GM12873 (cell line): Measurements from ENCODE around the gene RAB18.

Experiments used
- CTCF ChIP-seq: IDR thresholded peaks from 2 replicates; pipeline ENCODE4 v1.5.1; 2012; ENCODE audit warnings: low read depth, mild to moderate bottlenecking, moderate library complexity, low read length, control low read depth; ENCODE audit not compliant: insufficient read depth; ENCODE audit errors: missing control alignments

Gene RAB18

GRCh38 chr10:27504007-27504807 is at the start of gene RAB18:
TSS of gene RAB18 (plus strand) at chr10:27504304. CDS start at chr10:27504370, 66 bp downstream.
- no peak for TF ChIP-seq CTCF

GRCh38 chr10:27454837-27455236 is 49.3 kb upstream of the RAB18 start:
- TF ChIP-seq CTCF, result no peak

GRCh38 chr10:27457261-27457945 is 46.7 kb upstream of the RAB18 start:
- TF ChIP-seq CTCF, result no peak

GRCh38 chr10:27457966-27458365 is 46.1 kb upstream of the RAB18 start:
- no peak for TF ChIP-seq CTCF

- TF ChIP-seq CTCF, result no peak
Observed at GRCh38 chr10:27461312-27461711, 42.8 kb upstream of the RAB18 start.

GRCh38 chr10:27463961-27464360 is 40.1 kb upstream of the RAB18 start:
- no peak for TF ChIP-seq CTCF

- TF ChIP-seq CTCF, result no peak
Observed at GRCh38 chr10:27464993-27465392, 39.1 kb upstream of the RAB18 start.
